Gastroesophageal sphincter (tissue), 3 donors: Measurements from ENCODE around the gene MBNL3.

Experiments used
- CTCF ChIP-seq, 4 experiments: fragments of 200-600 bp in 2 of 4; fragments of 450-650 bp in 2 of 4; sonication (generic) in 1 of 4; IDR thresholded peaks; one replicate each; pipeline ENCODE4 v1.5.1; 2017 to 2019; ENCODE audit warnings: antibody characterized with exemption in 4 of 4, mild to moderate bottlenecking in 2 of 4, moderate library complexity in 2 of 4
- EP300 ChIP-seq: sonication (generic); formaldehyde crosslinking; IDR thresholded peaks from one replicate; pipeline ENCODE4 v1.6.1; 2017; ENCODE audit warnings: antibody characterized with exemption, mild to moderate bottlenecking
- POLR2A ChIP-seq, 2 donors: fragments of 450-650 bp; IDR thresholded peaks; one replicate each; pipeline ENCODE4 v1.6.1; 2017; ENCODE audit warnings: antibody characterized with exemption in 2 of 2, mild to moderate bottlenecking in 2 of 2, moderate library complexity in 1 of 2
- POLR2AphosphoS5 ChIP-seq: sonication (generic); formaldehyde crosslinking; IDR thresholded peaks from one replicate; pipeline ENCODE4 v1.6.1; 2017; ENCODE audit warnings: antibody characterized with exemption

- TF ChIP-seq CTCF (IDR thresholded peaks at IDR 0.05): no peak
- TF ChIP-seq POLR2AphosphoS5: no peak
- TF ChIP-seq POLR2A (IDR thresholded peaks at IDR 0.05): no peak
- TF ChIP-seq EP300: no peak
Observed at GRCh38 chrX:132365490-132365889, 123.3 kb downstream of the MBNL3 start.
